PC-3 (cell line): Measurements from ENCODE around the gene COL12A1. TPM values are rescaled to one million over a fixed set of nuclear protein-coding genes. Genes with fewer than 3 reads are reported as not detected.
"Not testable (repeated sequence)": the region's sequence is repeated elsewhere in the genome, so short reads cannot be mapped to it uniquely, and the experiment has no call there.

Experiments used
- ATAC-seq: fragments of 200-7000 bp; cut with Tn5 transposase; 2 replicates; pipeline ENCODE4 v1.9.1; 2020; ENCODE audit warnings: mild to moderate bottlenecking, moderate library complexity
- BruUV-seq: library from RNA; stranded (reverse); fragments of 400-500 nt; replicated peaks from 2 replicates; lab custom pipeline; 2021; lab: Mats Ljungman, UMichigan
- CTCF ChIA-PET: fragments of 300-600 bp; sonication (Branson Sonifier 250); formaldehyde crosslinking; loops from one replicate; lab custom pipeline; 2022; ENCODE audit warnings: antibody characterized with exemption; lab: Charles Lee
- POLR2A ChIA-PET: fragments of 300-600 bp; sonication (Branson Sonifier 250); formaldehyde crosslinking; loops from one replicate; lab custom pipeline; 2022; ENCODE audit warnings: antibody characterized with exemption; ENCODE audit not compliant: unreplicated experiment; lab: Charles Lee
- DNase-seq: peaks from one replicate; pipeline ENCODE4 v3.0.0-alpha.2; 2015
- H2AFZ ChIP-seq: fragments of 300-600 bp; sonication (generic); 2 replicates; pipeline ENCODE4 v1.6.0; 2016; ENCODE audit warnings: antibody characterized with exemption, low read length
- H3F3A ChIP-seq: fragments of 300-600 bp; sonication (generic); one replicate; pipeline ENCODE4 v1.6.0; 2017; ENCODE audit warnings: antibody characterized with exemption, low read length, control low read depth, mild to moderate bottlenecking; ENCODE audit not compliant: unreplicated experiment
- H3K27ac ChIP-seq: fragments of 300-600 bp; sonication (generic); 2 replicates; pipeline ENCODE4 v1.5.1; 2016; ENCODE audit warnings: mild to moderate bottlenecking, low read length
- H3K27me3 ChIP-seq: fragments of 300-600 bp; sonication (generic); 2 replicates; pipeline ENCODE4 v1.6.1; 2016; ENCODE audit warnings: low read length, mixed read lengths
- H3K36me3 ChIP-seq: fragments of 300-600 bp; sonication (generic); 2 replicates; pipeline ENCODE4 v1.6.1; 2016; ENCODE audit warnings: low read depth, mixed run types, low read length, mixed read lengths
- H3K4me1 ChIP-seq: fragments of 300-600 bp; sonication (generic); 2 replicates; pipeline ENCODE4 v1.5.1; 2016; ENCODE audit warnings: low read length; ENCODE audit not compliant: insufficient read depth
- H3K4me2 ChIP-seq: fragments of 300-600 bp; sonication (generic); 2 replicates; pipeline ENCODE4 v1.6.0; 2016; ENCODE audit warnings: low read length
- H3K4me3 ChIP-seq: fragments of 300-600 bp; sonication (generic); 2 replicates; pipeline ENCODE4 v1.5.1; 2016; ENCODE audit warnings: mild to moderate bottlenecking, low read length, mixed read lengths
- H3K79me2 ChIP-seq: fragments of 300-600 bp; sonication (generic); 2 replicates; pipeline ENCODE4 v1.6.1; 2017; ENCODE audit warnings: low read length, mixed read lengths
- H3K9ac ChIP-seq: fragments of 300-600 bp; sonication (generic); 2 replicates; pipeline ENCODE4 v1.6.0; 2016; ENCODE audit warnings: mild to moderate bottlenecking, low read length
- H3K9me2 ChIP-seq: fragments of 300-600 bp; sonication (generic); replicated peaks from 2 replicates; pipeline ENCODE4 v1.6.1; 2016; ENCODE audit warnings: mixed run types, low read length, mixed read lengths
- H3K9me3 ChIP-seq: fragments of 300-600 bp; sonication (generic); 2 replicates; pipeline ENCODE4 v1.6.1; 2016; ENCODE audit warnings: low read length, mixed read lengths
- H4K20me1 ChIP-seq: fragments of 300-600 bp; sonication (generic); 2 replicates; pipeline ENCODE4 v1.6.1; 2016; ENCODE audit warnings: low read length, mixed read lengths
- CTCF ChIP-seq: fragments of 300-600 bp; sonication (generic); conservative IDR thresholded peaks from 2 replicates; pipeline ENCODE4 v1.5.1; 2017; ENCODE audit warnings: antibody characterized with exemption, low read depth, mild to moderate bottlenecking, low read length
- EZH2 ChIP-seq: fragments of 300-600 bp; sonication (generic); IDR thresholded peaks from one replicate; pipeline ENCODE4 v1.6.1; 2017; ENCODE audit warnings: antibody characterized with exemption, mild to moderate bottlenecking, low read length; ENCODE audit not compliant: unreplicated experiment
- EZH2phosphoT487 ChIP-seq: fragments of 300-600 bp; sonication (generic); IDR thresholded peaks from 2 replicates; pipeline ENCODE4 v1.6.1; 2018; ENCODE audit warnings: mild to moderate bottlenecking, antibody characterized with exemption, low read length, borderline replicate concordance
- intact Hi-C: fragments of 100-400 bp; cut with micrococcal nuclease; formaldehyde crosslinking; loops from 2 replicates; pipeline ENCODE4 v1.9.0; 2023
- total RNA-seq: library from RNA; depleted of rRNA; stranded (reverse); fragments of >200 nt; gene quantifications from 2 replicates; pipeline ENCODE4 v1.2.3, GENCODE V29; 2014

Gene COL12A1
- total RNA-seq, 1 experiment from 2014 or later, result 24.2 TPM

DNA sequence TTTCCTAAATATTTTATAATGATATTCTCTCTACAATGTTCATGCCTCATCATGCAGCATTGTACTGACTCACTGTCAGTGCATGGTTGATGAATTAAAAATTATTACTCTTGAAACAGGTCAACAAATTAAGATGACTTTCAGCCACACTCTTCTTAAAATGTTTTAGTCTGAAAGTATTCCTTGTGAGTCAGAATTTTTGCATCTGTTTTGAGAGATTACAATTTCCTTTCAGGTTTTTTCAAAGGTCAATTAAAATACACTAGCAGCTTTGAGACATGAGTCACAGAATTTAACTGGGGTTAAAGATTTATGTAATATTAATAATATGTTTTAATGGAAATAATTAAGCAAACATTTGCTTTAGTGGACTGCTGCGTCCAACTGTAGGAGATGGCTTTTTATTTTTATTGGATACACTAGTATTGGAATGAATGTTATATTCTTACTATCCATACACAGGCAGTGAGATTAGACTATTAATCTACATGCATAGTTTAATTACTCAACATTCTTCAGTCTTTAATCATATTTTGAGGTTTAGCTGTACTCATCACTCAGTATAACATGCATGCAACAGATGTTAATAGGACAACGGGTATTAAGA lies 9.7 kb downstream of the COL12A1 start:
- no peaks in the 10 kb centered on the region for H4K20me1 ChIP-seq
- no peak overlapping the region for H3K4me3 ChIP-seq
- BruUV-seq, result no TSS peak
- no peaks in the 10 kb centered on the region for H3K9me2 ChIP-seq
- no peaks in the 10 kb centered on the region for H3K9me3 ChIP-seq
- intact Hi-C loops, result loop anchor here (5.0 kb wide), 1 partner anchor 49 kb away; no protein-coding TSS in a partner anchor
- peak overlapping the region; percentile 36 for H3K4me2 ChIP-seq
- peak; percentile 90 for ATAC-seq
- no peak overlapping the region for H3K9ac ChIP-seq
- DNase-seq, result peak; percentile 57
- TF ChIP-seq CTCF, result no peak
- no peak for TF ChIP-seq EZH2
- TF ChIP-seq EZH2phosphoT487, result no peak
- H3K36me3 ChIP-seq, result no peaks in the 10 kb centered on the region
- ChIA-PET POLR2A (no interaction called here), CTCF (no interaction called here)
- H3K27me3 ChIP-seq, result no peaks in the 10 kb centered on the region
- H3F3A ChIP-seq, result no peaks in the 10 kb centered on the region
- peaks cover 36% of the 10 kb centered on the region for H3K79me2 ChIP-seq
- H3K4me1 ChIP-seq, result peaks cover 15% of the 10 kb centered on the region
- no peak overlapping the region for H2AFZ ChIP-seq
- peak overlapping the region; percentile 50 for H3K27ac ChIP-seq

DNA sequence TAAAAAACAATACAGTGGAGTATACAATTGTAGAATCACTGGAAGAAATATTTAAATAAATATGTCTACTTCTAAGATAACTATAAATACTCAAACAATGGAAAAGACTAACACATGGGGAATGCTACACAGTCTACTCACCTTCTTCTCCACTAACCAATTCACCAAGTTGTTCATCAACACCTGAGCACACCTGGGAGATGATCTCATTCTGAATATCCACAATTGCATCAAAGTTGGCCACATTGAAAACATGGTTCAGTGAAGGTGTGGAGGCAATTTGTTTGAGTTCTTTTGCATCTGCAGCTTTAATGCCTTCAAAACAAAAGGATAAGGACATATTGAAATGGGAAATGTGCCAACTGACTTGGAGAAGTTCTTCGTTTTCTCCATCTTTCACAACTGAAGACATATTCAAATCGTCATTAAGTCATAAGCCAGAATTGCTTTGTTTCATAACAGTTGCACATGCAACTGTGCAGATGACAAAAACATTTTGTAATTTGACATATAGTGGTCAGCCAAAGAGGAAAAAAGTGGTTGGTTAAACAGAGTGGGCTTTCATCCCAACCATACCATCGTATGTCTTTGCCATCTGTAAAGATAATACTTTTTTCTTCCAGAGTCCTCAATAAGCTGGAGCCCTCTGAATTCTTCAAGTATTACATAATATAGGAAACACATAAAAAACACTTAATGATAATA lies 17.5 kb downstream of the COL12A1 start:
- Histone ChIP-seq H3K36me3 (no peaks in the 10 kb centered on the region), H2AFZ (no peak overlapping the region), H3K4me3 (no peak overlapping the region), H3K79me2 (no peaks in the 10 kb centered on the region), H3K27ac (no peak overlapping the region), H3K9me2 (no peaks in the 10 kb centered on the region), H3K9ac (no peak overlapping the region), H3K9me3 (no peaks in the 10 kb centered on the region), H4K20me1 (no peaks in the 10 kb centered on the region), H3K4me1 (no peaks in the 10 kb centered on the region), H3K4me2 (no peak overlapping the region), H3K27me3 (no peaks in the 10 kb centered on the region), H3F3A (no peaks in the 10 kb centered on the region)
- DNase-seq (no peak), ATAC-seq (no peak)
- intact Hi-C loops, result no loop called here
- ChIA-PET POLR2A (no interaction called here), CTCF (no interaction called here)
- BruUV-seq, result no TSS peak
- TF ChIP-seq EZH2phosphoT487 (no peak), CTCF (no peak), EZH2 (no peak)

GRCh38 chr6:75186581-75186980 lies 19.3 kb downstream of the COL12A1 start:
- H3K4me2 ChIP-seq, CTCF ChIA-PET, BruUV-seq, H3K9me2 ChIP-seq, H3K9me3 ChIP-seq, H3K4me1 ChIP-seq, POLR2A ChIA-PET, DNase-seq, H3K79me2 ChIP-seq, intact Hi-C loops, H3K27me3 ChIP-seq, H3F3A ChIP-seq, H3K4me3 ChIP-seq, H3K27ac ChIP-seq, H4K20me1 ChIP-seq, H2AFZ ChIP-seq, ATAC-seq, H3K36me3 ChIP-seq, H3K9ac ChIP-seq: not testable (repeated sequence)
